HG02938 (cell line): Measurements from ENCODE around the gene MMP26.
A peak's percentile ranks its signal among the peaks of the same experiment; 100 is the strongest.

Experiments used
- ATAC-seq: cut with Tn5 transposase; IDR thresholded peaks from one replicate; pipeline ENCODE4 v1.9.1; 2021; ENCODE audit warnings: mild to moderate bottlenecking, moderate library complexity; ENCODE audit not compliant: unreplicated experiment

Gene MMP26

GRCh38 chr11:4704054-4704789 lies at the start of gene MMP26:
TSS of gene MMP26 (plus strand) at chr11:4704784.
- peak; percentile 57 for ATAC-seq

GRCh38 chr11:4658629-4659445 lies 45.7 kb upstream of the MMP26 start:
- no peak for ATAC-seq

GRCh38 chr11:4662876-4663275 lies 41.7 kb upstream of the MMP26 start:
- no peak for ATAC-seq

- no peak for ATAC-seq
These were observed 40.4 kb upstream of the MMP26 start for GRCh38 chr11:4664183-4664582.

GRCh38 chr11:4664786-4665185 lies 39.8 kb upstream of the MMP26 start:
- ATAC-seq = no peak

- ATAC-seq = no peak
These were observed 39.2 kb upstream of the MMP26 start for GRCh38 chr11:4665424-4665823.

- no peak for ATAC-seq
These were observed 32.8 kb upstream of the MMP26 start for GRCh38 chr11:4671741-4672140.

- no peak for ATAC-seq
These were observed 32.1 kb upstream of the MMP26 start for GRCh38 chr11:4672470-4672869.

GRCh38 chr11:4673781-4674180 lies 30.8 kb upstream of the MMP26 start:
- ATAC-seq = no peak

- ATAC-seq = no peak
These were observed 26.6 kb upstream of the MMP26 start for GRCh38 chr11:4677948-4678347.

GRCh38 chr11:4680341-4680740 lies 24.2 kb upstream of the MMP26 start:
- no peak for ATAC-seq

GRCh38 chr11:4682623-4683419 lies 21.8 kb upstream of the MMP26 start:
- ATAC-seq = no peak

- no peak for ATAC-seq
These were observed 19.8 kb upstream of the MMP26 start for GRCh38 chr11:4684631-4685285.

- ATAC-seq = no peak
These were observed 9.1 kb upstream of the MMP26 start for GRCh38 chr11:4695442-4695841.

GRCh38 chr11:4697585-4697984 lies 7.0 kb upstream of the MMP26 start, which contains the start of gene OR51E2:
TSS of gene OR51E2 (minus strand) at chr11:4697853. CDS start at chr11:4682711, 15,142 bp downstream.
- ATAC-seq = no peak

GRCh38 chr11:4699697-4700435 lies 4.7 kb upstream of the MMP26 start:
- ATAC-seq = peak; percentile 92

GRCh38 chr11:4700436-4700820 lies 4.2 kb upstream of the MMP26 start:
- ATAC-seq = no peak

GRCh38 chr11:4704790-4705334 lies 278 bp downstream of the MMP26 start:
- no peak for ATAC-seq

GRCh38 chr11:4713241-4713640 lies 8.7 kb downstream of the MMP26 start:
- no peak for ATAC-seq

GRCh38 chr11:4714300-4714699 lies 9.7 kb downstream of the MMP26 start:
- no peak for ATAC-seq
